SJCRH30 (cell line): ENCODE results near the gene ANKRD10. TPM values are rescaled to one million over a fixed set of nuclear protein-coding genes. Genes with fewer than 3 reads are reported as not detected.

Experiments
- DNase-seq, 2 experiments: peaks; one replicate each; pipeline ENCODE4 v3.0.0-alpha.2; 2015 to 2020
- H3K27ac ChIP-seq: fragments of 250-450 bp; sonication (Bioruptor Pico); 2 replicates; pipeline ENCODE4 v1.5.1; 2020; ENCODE audit warnings: mild to moderate bottlenecking, moderate library complexity
- H3K27me3 ChIP-seq: fragments of 250-450 bp; sonication (Bioruptor Pico); 2 replicates; pipeline ENCODE4 v1.5.1; 2020; ENCODE audit warnings: mild to moderate bottlenecking, moderate library complexity
- H3K36me3 ChIP-seq: fragments of 250-450 bp; sonication (Bioruptor Pico); 2 replicates; pipeline ENCODE4 v1.5.1; 2020; ENCODE audit warnings: mild to moderate bottlenecking, moderate library complexity
- H3K4me1 ChIP-seq: fragments of 250-450 bp; sonication (Bioruptor Pico); 2 replicates; pipeline ENCODE4 v1.5.1; 2020; ENCODE audit warnings: mild to moderate bottlenecking, moderate library complexity
- H3K4me3 ChIP-seq: fragments of 250-450 bp; sonication (Bioruptor Pico); 2 replicates; pipeline ENCODE4 v1.5.1; 2020; ENCODE audit warnings: mild to moderate bottlenecking, moderate library complexity
- H3K9me3 ChIP-seq: fragments of 250-450 bp; sonication (Bioruptor Pico); replicated peaks from 2 replicates; pipeline ENCODE4 v1.5.1; 2020; ENCODE audit warnings: mild to moderate bottlenecking, moderate library complexity
- total RNA-seq: library from RNA; depleted of rRNA; stranded (reverse); fragments of >200 nt; shearing (Covaris generic); gene quantifications from 2 replicates; pipeline ENCODE4 v1.2.3, GENCODE V29; 2014; rRNA removed

The ANKRD10 gene
- total RNA-seq, 1 experiment from 2014 or later, result 68.2 TPM

- H3K27ac ChIP-seq, result no peak overlapping the region
- H3K4me1 ChIP-seq, result no peaks in the 10 kb centered on the region
- no peak overlapping the region for H3K4me3 ChIP-seq
- no peak for DNase-seq
- no peaks in the 10 kb centered on the region for H3K9me3 ChIP-seq
- H3K27me3 ChIP-seq, result no peaks in the 10 kb centered on the region
- no peaks in the 10 kb centered on the region for H3K36me3 ChIP-seq
Observed at GRCh38 chr13:110832205-110832479, 82.7 kb downstream of the ANKRD10 start.

- Histone ChIP-seq H3K4me1 (no peaks in the 10 kb centered on the region), H3K4me3 (no peak overlapping the region), H3K9me3 (no peaks in the 10 kb centered on the region), H3K27ac (no peak overlapping the region), H3K36me3 (no peaks in the 10 kb centered on the region), H3K27me3 (no peaks in the 10 kb centered on the region)
- DNase-seq, result no peak
Observed at GRCh38 chr13:110831437-110832204, 83.2 kb downstream of the ANKRD10 start.

- no peaks in the 10 kb centered on the region for H3K9me3 ChIP-seq
- H3K4me3 ChIP-seq, result no peak overlapping the region
- no peaks in the 10 kb centered on the region for H3K4me1 ChIP-seq
- H3K36me3 ChIP-seq, result no peaks in the 10 kb centered on the region
- no peak overlapping the region for H3K27ac ChIP-seq
- no peaks in the 10 kb centered on the region for H3K27me3 ChIP-seq
- DNase-seq, result no peak
Observed at GRCh38 chr13:110830800-110831371, 84.0 kb downstream of the ANKRD10 start.

- Histone ChIP-seq H3K4me1 (no peaks in the 10 kb centered on the region), H3K27ac (no peak overlapping the region), H3K27me3 (no peaks in the 10 kb centered on the region), H3K9me3 (no peaks in the 10 kb centered on the region), H3K36me3 (no peaks in the 10 kb centered on the region), H3K4me3 (no peak overlapping the region)
- no peak for DNase-seq
Observed at GRCh38 chr13:110830331-110830730, 84.5 kb downstream of the ANKRD10 start.

- Histone ChIP-seq H3K36me3 (no peaks in the 10 kb centered on the region), H3K4me1 (no peaks in the 10 kb centered on the region), H3K27ac (no peak overlapping the region), H3K27me3 (no peaks in the 10 kb centered on the region), H3K4me3 (no peak overlapping the region), H3K9me3 (no peaks in the 10 kb centered on the region)
- DNase-seq, result no peak
Observed at GRCh38 chr13:110829486-110829885, 85.4 kb downstream of the ANKRD10 start.

GRCh38 chr13:110828705-110829104, 86.2 kb downstream of the ANKRD10 start:
- H3K36me3 ChIP-seq, result no peaks in the 10 kb centered on the region
- H3K4me3 ChIP-seq, result no peak overlapping the region
- no peaks in the 10 kb centered on the region for H3K9me3 ChIP-seq
- H3K27me3 ChIP-seq, result no peaks in the 10 kb centered on the region
- no peak overlapping the region for H3K27ac ChIP-seq
- no peaks in the 10 kb centered on the region for H3K4me1 ChIP-seq
- DNase-seq, result no peak

Other genes with a start within 250 kb of the ANKRD10 start
- 31.2 TPM in 2 replicates for gene CARS2, start 209.0 kb downstream of the ANKRD10 start, total RNA-seq
- 11.8 and 12.2 TPM in 2 replicates for gene ING1, start 201.4 kb downstream of the ANKRD10 start, total RNA-seq
- gene ARHGEF7, start 200.2 kb upstream of the ANKRD10 start, total RNA-seq, result 30.7 and 34.6 TPM in 2 replicates